GM04503 (cell line): ENCODE measurements around the gene ME1.
A peak's percentile ranks its signal among the peaks of the same experiment; 100 is the strongest.
"Not testable (repeated sequence)": the region's sequence is repeated elsewhere in the genome, so short reads cannot be mapped to it uniquely, and the experiment has no call there.

ENCODE experiments used
- DNase-seq: peaks from one replicate; pipeline ENCODE4 v3.0.0-alpha.2; 2012; ENCODE audit warnings: low read depth

ME1 gene

DNA sequence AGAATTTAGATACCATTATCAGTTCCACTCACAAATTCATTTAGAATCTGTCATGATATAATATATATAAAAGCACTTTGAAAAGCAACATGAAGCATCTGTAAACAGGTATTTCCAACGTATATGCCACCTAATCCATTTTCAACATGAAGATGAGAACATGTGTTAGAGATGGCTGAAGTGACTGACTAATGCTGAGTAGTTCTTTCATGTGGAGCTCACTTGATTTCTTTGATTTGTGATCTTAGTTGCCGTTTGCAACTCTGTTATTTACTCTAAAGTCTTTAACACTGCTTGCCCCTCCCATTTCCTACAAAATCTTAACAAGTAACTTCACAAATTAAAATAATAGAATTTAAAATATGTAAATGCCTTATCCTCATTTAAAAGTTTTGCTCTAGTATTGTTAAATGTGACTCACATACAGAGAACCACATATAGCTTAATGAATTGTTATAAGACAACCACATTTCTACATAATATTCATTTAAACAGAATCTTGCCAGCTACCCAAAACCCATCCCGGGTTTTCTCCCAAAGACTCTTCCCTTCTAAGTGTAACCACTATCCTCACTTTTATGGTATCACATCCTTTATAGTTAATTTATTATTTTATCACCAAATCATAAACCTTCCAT is 78.3 kb downstream of the ME1 start:
- no peak for DNase-seq

DNA sequence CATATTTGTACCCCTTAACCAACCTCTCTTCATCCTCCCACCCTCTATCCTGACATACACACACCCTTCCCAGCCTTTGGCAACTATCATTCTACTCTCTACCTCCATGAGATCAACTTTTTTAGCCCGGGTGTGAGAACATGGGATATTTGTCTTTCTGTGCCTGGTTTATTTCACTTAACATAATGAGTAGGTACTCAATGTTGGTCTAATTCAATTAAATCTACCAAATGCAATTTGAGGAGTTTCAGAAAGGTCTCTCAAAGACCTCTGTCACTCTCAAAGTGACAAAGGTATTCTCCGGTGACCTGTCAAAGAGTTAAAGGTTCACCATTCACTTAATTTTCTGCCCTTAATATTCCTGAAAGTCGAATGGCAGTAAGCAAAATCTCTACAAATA is 87.7 kb downstream of the ME1 start:
- DNase-seq = no peak

GRCh38 chr6:83341765-83342164 is 89.1 kb downstream of the ME1 start:
- DNase-seq = no peak

DNA sequence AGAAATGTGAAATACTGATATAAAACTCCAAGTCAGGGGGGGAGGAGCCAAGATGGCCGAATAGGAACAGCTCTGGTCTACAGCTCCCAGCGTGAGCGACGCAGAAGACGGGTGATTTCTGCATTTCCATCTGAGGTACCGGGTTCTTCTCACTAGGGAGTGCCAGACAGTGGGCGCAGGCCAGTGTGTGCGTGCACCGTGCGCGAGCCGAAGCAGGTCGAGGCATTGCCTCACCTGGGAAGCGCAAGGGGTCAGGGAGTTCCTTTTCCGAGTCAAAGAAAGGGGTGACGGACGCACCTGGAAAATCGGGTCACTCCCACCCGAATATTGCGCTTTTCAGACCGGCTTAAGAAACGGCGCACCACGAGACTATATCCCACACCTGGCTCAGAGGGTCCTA is 96.9 kb downstream of the ME1 start:
- DNase-seq = not testable (repeated sequence)

DNA sequence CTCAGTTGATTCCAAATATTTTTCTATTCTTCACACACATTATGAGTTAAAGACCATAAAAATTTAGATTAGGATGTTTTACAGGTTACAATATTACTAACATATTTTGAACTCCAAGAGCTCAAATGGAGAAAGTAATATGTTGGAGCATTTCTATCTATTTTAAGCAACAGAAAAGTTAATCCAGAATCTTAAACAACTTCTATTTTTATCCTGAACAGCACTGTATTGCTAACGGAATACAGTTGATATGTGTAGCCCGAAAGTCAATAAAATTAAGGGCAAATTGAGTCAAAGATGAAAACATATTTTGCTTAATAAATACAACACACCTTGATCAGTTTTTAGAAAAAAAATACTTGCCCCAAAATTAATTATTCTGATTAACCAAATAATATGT is 97.4 kb downstream of the ME1 start:
- no peak for DNase-seq

DNA sequence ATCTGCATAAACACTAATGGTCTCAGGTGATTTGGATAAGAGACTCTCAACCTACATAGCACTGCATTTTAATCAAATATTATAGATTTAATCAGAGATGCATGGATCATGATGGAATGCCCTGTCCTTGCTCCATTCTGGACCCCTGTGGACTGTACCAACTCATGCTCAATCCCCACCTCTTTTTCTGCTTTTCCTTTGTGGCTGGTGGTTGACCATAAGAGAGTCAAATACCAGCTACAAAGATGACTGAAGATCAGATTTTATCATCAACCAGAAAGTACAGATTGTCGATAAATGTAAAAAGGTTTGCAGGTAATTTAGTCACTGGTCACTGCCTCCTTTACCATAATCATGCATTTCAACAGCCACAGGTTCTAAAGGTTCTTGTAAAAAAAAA is 116.2 kb downstream of the ME1 start:
- DNase-seq = no peak

DNA sequence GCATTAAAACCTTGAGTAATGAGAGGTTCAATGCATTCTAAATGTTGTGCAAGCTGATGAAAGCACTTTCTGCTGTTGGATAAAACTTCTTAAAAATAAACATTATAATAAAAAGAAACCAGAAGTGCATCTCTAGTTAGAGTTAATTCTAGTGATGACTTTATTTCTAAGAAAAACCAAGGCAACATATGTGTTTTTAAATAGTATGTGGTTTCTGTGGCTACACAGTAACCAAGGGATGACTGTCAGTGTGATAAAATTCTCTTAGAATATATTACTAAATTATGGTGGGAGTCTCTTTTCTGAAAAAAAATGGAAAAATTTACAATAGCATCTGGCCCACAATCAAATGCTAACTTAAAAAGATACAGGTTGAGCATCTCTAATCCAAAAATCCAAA is 117.0 kb downstream of the ME1 start:
- no peak for DNase-seq

DNA sequence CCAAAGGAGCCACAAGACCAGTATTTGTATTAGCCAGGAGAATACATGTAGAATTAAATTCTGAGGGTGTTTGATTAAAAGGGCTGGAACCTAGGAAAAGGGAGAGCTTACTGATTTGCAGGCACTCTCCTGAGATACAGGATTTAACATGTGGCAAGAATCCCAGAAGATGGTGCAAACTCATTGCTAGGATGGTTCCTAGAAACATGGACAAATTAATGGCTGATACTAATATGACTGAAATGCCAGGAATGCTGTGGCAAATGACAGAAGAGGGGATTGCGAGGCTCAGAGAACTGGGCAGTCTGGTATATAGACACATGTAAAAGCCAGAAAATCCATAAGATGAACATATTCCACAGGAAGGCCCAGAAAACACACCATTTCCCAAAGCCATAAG is 119.6 kb downstream of the ME1 start:
- DNase-seq = peak; percentile 71

DNA sequence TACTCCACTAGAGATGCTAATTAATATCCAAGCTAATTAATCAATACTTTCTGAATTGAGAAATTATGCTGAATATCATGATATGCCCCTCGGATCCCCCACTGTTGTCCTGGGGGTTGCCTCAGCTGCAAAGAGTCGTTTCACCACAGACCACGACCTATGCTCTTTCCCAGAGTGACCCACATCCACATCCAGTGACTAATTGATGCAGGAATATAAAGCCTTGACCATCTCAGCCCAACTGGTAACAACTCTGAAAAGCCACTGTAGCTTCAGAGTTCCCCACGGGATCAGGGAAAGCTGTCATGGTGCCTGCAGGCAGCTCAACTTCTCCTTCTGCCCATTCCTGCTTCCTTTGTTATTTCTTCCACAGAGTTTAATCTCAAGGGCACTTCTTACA is 120.8 kb downstream of the ME1 start:
- no peak for DNase-seq

- DNase-seq = no peak
Observed at GRCh38 chr6:83309344-83309743, 121.5 kb downstream of the ME1 start.

- DNase-seq = no peak
Observed at GRCh38 chr6:83308833-83309232, 122.0 kb downstream of the ME1 start.

GRCh38 chr6:83307849-83308248 is 123.0 kb downstream of the ME1 start:
- DNase-seq = no peak

GRCh38 chr6:83303426-83303825 is 127.4 kb downstream of the ME1 start:
- DNase-seq = no peak

DNA sequence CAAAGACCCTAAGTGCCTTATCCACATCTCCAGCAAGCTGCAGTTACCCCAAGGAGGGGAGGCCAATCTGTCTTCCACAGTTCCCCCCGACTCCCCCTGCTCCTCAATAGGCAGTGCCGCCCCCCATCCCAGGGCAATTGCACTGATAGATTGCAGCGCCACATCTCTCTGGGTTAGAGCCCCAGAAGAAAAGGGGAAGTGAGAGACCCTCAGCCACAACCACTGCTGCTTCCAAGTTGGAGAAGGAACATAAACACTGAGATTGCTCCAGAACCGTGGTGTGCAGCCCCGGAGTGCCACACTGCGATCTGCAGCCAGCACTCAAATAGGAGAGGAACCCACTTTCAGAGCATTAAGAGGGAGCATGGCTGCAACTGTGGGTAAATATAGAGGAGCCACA is 136.2 kb downstream of the ME1 start:
- DNase-seq = no peak

- no peak for DNase-seq
Observed at GRCh38 chr6:83292900-83293843, 137.7 kb downstream of the ME1 start.

DNA sequence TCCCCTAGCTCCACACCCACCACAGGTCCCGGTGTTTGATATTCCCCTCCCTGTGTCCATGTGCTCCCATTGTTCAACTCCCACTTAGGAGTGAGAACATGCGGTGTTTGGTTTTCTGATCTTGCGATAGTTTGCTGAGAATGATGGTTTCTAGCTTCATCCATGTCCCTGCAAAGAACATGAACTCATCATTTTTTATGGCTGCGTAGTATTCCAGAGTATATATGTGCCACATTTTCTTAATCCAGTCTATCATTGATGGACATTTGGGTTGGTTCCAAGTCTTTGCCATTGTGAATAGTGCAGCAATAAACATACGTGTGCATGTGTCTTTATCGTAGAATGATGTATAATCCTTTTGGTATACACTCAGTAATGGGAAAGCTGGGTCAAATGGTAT is 143.6 kb downstream of the ME1 start:
- DNase-seq = not testable (repeated sequence)

DNA sequence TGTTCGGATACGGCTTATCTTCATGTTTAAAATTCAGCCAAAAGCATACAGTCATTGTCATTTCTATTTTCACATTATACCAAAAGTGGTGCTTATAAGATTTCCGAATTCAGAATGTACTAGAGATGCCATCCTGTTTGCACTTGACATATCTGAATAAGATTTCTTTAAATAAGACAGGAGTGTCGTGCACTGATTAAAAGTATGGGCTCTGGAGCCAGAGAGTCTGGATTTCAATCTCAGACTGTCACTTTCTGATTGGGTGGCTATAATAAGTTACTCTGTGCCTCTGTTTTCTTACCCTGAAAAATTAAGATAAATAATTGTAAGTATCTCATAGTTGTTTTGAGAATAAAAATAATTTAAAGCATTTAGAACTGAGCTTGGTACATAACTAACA is 144.9 kb downstream of the ME1 start:
- DNase-seq = no peak

DNA sequence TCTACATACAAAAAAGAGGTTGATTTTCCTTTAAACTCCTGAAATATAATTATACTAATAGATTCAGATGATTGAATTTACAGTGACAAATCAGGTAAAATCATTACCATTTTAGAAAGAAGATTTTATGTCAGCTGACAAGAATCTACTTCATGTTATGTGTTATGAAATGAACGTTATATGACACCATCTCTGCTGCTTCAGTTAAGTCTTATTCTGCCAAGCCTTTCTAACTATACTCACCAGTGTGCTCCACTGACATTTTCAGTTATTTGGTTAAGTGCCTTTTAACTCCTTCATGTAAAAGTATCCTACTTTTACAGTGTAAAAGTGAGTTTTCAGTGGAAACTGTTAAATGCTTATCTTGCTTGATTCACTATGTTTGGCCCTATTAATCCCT is 157.3 kb downstream of the ME1 start:
- DNase-seq = no peak

GRCh38 chr6:83270971-83271719 is 159.7 kb downstream of the ME1 start:
- DNase-seq = peak; percentile 31

DNA sequence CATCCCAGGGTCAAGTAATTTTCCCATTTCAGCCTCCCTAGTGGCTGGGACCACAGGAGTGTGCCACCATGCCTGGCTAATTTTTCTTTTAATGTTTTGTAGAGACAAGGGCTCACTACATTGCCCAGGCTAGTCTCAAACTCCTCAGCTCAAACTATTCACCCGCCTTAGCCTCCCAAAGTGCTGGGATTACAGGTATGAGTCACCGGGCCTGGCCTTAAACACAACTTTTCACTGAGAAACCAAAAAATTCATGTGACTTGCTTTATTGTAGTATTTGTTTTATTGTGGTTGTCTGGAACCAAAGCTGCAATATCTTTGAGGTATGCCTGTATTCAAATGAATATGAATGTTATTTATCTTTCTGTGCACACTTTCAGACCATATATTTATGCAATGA is 165.5 kb downstream of the ME1 start:
- no peak for DNase-seq

- DNase-seq = no peak
Observed at GRCh38 chr6:83260577-83260976, 170.3 kb downstream of the ME1 start.

DNA sequence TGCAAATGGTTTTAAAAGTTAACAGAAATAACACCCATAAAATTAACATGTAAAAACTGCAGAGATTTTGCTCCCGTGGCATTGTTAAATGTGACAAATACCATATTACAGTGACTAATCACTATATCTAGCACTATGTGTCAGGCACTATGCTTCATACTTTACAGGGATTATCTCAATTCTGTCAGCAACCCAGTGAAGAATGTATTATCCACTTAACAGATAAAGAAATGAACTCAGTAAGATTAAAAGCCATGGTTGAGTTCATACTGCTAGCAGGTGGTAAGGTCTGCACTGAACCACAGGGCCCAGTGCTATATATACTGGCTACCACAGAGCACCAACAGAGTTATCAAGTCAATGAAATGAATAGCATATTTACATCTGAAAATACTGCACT is 172.3 kb downstream of the ME1 start:
- DNase-seq = no peak

DNA sequence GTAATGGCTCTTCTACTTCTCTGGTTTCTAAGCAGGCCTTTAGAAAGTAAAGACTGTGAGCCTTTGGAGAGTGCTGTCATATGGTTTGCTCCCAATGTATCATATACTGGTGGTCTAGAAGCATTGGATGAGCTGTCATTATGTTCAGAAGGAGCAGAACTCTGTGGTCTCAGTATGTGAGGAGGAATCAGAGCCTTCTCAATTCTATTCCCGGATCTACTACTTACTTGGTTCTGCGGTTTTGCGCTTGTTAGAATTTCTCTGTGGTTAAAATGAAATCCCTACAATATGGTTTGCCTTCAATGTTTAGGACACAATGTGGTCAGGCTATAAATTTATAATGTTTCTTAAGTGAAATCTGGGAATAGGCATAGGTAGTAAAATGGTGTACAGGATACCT is 173.1 kb downstream of the ME1 start:
- DNase-seq = no peak
